GM13976 (cell line): ENCODE measurements around the gene NEURL1B.

Source experiments
- DNase-seq: peaks from one replicate; pipeline ENCODE4 v3.0.0; 2012; ENCODE audit warnings: low spot score
- CTCF ChIP-seq: IDR thresholded peaks from 2 replicates; pipeline ENCODE4 v1.5.1; 2012; ENCODE audit warnings: borderline replicate concordance, mild to moderate bottlenecking; ENCODE audit not compliant: insufficient read depth; ENCODE audit errors: extremely low read depth, missing control alignments, control extremely low read depth
- in situ Hi-C: fragments of 300-500 bp; cut with MboI; formaldehyde crosslinking; loops from one replicate; pipeline ENCODE4 v1.12.0; 2022; ENCODE audit warnings: low sequenced_read_pairs, mixed read lengths, inconsistent platforms; ENCODE audit not compliant: unreplicated experiment

The NEURL1B gene

DNA sequence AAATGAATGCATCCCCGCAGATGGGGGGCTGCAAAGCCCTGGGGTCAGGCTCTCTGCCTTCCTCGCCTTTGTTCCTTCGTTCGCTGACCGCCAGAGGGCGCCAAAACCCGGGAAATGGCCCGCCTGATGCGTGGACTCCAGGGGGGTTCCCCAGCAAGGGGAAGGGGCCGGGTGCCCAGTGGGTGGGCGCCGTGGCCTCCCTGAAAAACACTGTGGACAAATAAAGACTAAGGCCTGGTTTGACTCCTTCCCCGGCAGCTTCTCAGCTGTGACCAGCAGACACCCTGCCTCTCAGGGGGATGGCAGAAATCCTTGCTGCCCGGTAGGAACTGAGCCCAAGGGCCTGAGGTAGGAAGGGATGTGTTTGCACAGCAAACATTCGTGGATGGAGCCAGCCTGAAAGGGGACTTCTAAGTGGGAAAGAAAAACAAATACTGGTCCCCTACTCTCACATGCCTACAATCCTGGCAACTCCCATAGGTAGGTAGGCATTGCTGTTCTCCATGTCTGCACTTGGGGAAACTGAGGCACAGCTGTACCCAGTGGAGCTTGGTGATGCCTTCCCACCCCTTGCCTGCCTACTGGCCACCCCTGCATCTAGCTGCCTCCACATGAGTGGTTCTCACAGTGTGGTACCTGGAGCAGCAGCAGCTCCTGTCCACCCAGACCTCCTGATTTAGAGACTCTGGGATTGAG is 72.2 kb downstream of the NEURL1B start:
- peak; percentile 83 for TF ChIP-seq CTCF
- DNase-seq, result peak; percentile 84
- in situ Hi-C loops, result loop anchor here (5.0 kb wide), 1 partner anchor 214 kb away; no protein-coding TSS in a partner anchor

- no peak for DNase-seq
- no peak for TF ChIP-seq CTCF
- in situ Hi-C loops, result loop anchor here (5.0 kb wide), 1 partner anchor 213 kb away; no protein-coding TSS in a partner anchor
Measured at GRCh38 chr5:172713809-172714490, 72.9 kb downstream of the NEURL1B start.

DNA sequence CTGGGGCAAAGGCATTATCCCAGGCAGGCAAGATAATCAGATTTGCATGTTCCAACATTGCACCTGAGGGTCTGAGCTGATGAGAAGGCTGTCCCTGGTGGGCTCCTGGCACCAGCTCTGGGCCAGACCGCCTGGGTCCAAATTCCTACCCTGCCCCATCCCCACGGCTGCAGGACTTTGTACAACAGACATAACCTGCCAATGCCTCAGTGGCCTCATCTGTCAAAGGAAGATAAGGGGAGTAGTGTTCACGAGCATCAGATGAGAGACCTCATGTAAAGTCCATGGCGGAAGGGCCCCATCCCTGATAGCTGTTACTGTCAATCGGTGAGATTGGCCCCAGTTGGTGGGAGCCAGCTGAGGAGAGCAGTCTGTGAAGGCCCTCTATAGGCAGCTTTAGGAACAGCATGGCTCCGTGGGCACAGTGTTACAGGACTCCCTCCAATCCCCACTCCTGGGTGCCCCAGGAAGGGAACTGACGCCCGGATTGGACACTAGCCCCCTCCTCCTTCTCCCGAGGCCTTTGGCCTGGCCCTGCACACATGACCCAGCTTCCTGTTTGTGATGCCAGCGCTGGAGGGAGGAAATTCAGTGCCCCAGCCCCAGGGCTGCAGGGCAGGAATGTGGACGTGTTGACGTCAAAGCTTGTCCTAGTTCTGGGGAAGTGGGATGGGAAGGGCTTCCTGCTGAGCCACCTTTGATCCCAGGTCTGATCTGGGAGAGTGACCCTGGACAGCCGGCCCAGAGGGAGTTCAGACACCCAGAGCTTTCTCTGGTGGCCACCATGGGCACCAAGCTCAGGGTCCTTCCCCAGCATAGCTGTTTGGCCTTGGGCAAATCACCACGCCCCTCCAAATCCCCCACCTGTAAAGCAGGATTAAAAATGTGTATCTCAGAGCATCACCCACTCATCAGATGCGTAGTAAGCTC is 73.7 kb downstream of the NEURL1B start:
- peak; percentile 71 for TF ChIP-seq CTCF
- peak; percentile 83 for DNase-seq
- in situ Hi-C loops, result loop anchor here (5.0 kb wide), 1 partner anchor 213 kb away; no protein-coding TSS in a partner anchor

DNA sequence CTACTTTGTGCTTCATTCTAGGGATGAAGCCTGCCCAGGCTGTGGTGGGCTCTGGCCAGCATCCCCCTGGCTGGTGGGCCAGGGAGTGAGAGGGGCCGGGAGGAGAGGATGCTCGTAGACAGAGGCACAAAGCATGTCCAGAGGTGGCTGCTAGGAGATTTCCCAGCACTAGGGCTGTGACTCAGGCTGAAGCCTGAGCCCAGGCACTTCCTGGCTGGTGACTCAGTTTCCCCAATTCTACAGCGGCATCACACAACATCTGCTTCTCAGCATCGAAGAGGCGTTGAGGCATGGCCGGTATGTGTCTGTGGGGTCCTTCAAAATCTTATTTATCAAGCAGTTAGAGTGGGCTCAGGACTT is 74.3 kb downstream of the NEURL1B start:
- TF ChIP-seq CTCF, result no peak
- in situ Hi-C loops, result no loop called here
- no peak for DNase-seq

- in situ Hi-C loops, result no loop called here
- no peak for TF ChIP-seq CTCF
- no peak for DNase-seq
Measured at GRCh38 chr5:172715931-172716682, 75.0 kb downstream of the NEURL1B start.
